ENCODE results near the gene HIPK4. TPM values are rescaled to one million over a fixed set of nuclear protein-coding genes. Genes with fewer than 3 reads are reported as not detected.
"Not testable (repeated sequence)": the region's sequence is repeated elsewhere in the genome, so short reads cannot be mapped to it uniquely, and the experiment has no call there.

Gene HIPK4
- total RNA-seq, 1 donor from 2014 or later, result 0.34 TPM

DNA sequence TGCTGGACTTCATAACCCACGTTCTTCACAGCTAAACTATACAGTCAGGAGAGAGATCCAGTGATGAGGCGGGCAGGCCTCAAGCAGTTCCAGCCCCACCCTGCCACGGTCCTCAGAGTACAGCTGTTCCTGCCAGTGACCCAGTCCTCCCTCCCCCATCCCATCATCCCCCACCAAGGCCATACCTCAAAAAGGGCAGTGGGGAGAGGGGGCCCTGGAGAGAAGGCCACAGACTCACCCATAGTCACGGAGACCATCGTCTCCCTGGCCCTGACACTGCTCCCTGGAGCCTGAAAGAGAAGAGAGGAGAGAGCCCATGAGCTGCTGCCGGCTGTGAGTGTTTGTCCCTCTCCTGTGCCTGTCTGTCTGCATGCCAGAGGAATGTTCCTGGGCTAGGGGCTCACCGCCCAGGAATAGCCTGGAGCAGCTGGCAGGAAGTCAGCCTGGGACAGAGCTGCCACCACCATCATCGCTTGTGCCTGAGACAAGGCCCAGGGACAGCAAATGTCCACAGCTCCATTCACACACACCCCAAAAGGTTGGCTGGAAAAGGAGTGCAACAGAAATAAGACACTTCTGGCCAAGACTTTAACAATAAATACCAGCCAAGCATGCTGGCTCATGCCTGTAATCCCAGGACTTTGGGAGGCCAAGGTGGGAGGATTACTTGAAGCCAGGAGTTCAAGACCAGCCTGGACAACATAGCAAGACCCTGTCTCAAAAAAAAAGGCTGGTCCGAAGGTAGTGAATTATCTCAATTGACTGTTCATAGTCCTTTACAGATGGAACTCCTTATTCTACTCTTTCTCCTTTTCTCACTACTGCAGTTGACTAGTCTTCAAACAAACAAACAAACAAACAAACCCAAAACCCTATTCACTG lies 48.1 kb downstream of the HIPK4 start:
- DNase-seq (ENCODE audit: low spot score), result no peak

DNA sequence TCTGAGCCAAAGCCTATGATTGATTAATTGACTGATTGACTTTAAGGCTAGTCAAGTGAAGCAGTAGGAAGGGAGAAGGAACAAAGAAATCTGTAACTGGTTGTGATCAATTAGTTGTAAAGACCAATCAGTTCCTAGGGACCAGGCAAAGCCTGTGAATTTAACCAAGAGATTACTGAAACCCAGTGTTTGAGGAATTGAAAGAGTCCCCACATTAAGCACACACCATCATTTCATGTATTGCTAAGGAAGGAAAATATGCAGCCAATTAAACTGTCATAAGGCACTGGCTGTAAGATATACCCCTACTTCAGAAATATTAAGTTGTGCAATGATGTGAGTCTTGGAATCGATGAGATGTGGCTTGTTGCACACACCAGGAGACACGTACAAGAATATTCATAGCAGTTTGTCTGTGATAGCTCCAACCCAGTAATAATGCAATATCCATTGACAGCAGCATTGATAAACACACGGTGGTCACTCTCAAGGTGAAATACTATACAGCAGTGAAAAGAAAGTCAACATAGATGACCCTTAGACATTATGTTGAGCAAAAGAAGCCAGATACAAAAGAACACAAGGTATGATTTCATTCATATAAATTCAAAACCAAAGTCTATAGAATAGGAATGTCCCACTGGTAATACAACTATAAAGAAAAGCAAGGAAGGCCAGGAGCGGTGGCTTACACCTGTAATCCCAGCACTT lies 50.8 kb downstream of the HIPK4 start:
- DNase-seq (ENCODE audit: low spot score), result no peak

DNA sequence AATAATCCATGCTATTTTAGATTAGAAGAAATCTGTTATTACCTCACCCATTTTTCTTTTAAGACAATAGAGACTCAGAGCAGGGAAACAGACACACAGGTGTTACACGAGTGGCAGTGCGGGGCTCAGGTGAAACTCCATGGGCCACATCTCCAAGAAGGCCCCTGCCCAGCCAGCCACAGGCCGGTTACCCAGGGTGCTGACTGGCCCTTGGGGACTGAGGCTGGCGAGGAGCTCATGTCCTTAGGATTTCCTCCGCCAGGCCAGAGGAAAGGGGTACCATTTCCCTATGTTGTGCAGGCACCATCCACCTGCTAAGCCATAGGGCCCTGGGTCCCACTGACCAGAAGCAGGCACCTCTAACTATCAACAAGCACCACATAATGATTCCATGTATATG lies 52.4 kb downstream of the HIPK4 start:
- DNase-seq (ENCODE audit: low spot score), result no peak

DNA sequence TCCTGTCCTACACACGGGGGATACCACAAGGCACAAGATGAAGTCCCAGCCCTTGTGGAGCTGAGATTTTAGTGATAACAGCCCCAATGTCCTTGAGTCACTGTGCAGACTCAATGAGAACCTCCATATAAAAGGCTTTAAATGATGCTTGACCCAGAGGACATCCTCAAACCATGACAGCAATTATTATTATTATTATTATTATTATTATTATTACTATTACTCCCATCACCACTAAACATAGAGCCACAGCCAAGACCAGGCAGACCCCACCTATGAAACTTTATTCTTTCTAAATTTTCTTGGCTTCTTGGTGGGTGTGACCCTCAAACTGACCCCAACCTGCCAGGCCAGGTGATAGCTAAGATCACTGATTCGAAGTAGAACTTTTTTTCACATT lies 52.9 kb downstream of the HIPK4 start:
- DNase-seq (ENCODE audit: low spot score), result no peak

DNA sequence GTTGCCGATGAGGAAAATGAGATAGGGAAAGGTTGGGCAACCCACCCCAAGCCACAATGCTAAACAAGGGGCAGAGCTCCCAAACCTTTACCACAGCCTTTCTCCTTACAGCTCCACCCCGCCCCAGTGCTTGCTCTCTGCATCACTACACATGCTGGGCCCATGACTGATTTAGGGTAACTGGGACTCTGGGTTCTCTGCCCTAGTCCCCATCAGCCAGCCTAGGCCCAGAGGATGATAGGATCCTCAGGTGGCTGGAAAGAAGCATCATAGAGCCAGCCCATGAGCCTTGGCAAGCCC lies 53.4 kb downstream of the HIPK4 start:
- DNase-seq (ENCODE audit: low spot score), result no peak

DNA sequence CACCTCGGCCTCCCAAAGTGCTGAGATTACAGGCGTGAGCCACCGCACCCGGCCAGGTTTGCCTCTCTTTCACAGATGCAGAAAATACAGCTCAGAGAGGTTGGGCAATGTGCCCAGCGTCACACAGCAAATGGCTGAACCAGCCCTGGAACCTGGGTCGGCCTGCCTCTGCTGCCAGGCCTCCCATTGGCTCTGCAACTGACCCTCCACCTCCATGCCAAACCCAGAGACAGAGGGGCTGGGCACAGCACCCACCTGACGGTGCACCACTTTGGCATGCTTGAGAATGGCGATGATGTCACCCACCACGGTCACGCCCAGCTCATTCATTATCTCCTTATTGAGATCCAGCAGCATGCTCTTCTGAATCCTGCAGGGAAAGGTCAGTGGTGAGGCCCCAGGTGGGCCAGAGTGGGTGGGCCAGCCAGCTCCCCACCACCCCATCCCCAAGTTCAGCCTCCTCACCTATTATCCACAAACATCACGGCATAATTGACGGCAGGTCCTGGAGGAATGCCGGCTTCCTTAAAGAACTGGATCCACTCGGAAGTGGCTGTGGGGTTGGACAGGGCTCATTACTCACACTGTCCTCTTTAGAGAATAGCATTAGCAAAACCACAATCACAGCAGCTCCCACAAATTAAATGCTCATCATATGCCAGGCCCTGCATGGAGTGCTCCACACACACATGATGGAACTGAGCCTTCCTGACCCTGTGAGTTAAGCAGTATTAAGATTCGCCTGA lies 54.0 kb downstream of the HIPK4 start:
- DNase-seq (ENCODE audit: low spot score), result no peak

DNA sequence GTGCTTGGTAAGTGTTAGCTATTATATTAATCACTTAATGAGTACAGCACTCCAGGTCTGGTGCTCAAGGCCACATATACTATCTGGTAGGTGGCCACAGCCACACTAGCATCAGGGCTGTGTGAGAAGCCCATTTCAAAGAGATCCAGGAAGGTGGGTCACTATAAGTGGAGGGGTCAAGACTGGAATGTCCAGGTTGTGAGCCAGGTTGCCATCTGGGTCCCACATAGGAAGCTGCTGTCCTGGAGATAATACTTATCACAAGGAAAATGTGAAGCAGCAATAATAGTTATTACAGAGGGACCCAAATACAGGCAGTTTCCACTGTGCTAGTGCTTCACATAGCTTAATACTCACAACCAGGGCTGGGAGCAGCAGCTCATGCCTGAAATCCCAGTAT lies 54.9 kb downstream of the HIPK4 start:
- no peak for DNase-seq (ENCODE audit: low spot score)

DNA sequence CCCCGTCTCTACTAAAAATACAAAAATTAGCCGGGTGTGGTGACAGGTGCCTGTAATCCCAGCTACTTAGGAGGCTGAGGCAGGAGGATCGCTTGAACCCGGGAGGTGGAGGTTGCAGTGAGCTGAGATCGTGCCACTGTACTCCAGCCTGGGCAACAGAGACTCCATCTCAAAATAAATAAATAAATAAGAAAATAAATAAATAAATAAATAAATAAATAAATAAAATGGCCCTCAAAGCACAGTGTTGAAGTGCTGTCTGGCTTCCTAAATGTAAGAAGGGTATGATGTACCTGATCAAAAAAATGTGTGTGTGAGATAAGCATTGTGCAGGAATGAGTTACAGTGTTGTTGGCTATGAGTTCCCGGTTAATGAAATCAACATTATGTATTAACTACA lies 56.9 kb downstream of the HIPK4 start:
- DNase-seq (ENCODE audit: low spot score), result not testable (repeated sequence)

DNA sequence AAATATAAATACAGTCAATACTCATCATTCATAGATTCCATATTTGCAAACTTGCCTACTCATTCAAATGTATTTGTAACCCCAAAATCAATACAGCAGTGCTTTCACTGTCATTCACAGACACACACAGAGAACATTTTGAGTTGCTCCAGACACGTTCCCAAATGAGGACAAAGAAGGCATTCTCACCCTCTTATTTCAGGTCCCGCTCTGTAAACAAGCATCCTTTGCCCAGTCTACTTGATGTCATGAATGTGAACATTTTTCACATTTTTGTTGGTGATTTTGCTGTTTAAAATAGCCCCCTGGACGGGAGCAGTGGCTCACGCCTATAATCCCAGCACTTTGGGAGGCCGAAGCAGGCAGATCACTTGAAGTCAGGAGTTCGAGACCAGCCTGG lies 57.3 kb downstream of the HIPK4 start:
- DNase-seq (ENCODE audit: low spot score), result no peak

DNA sequence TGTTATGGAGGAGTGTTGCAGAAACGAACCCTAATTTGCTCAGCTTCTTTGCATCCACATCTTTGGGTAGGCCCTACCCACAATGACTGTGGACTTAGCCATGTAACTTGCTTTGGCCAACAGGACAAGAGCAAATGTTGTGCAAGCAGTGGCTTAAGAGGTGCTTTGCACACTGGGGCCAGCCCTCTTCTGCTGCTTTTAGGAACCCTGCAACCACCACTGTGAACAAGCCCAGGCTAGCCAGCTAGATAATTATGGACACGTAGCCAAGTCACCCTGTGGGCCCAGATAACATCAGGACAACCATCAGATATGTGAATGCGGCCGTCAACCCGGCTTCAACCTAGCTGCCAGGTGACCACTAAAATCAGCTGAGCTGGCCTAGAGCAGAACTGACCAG lies 58.9 kb downstream of the HIPK4 start:
- peak; percentile 63 for DNase-seq (ENCODE audit: low spot score)

Other genes starting within 250 kb of the HIPK4 start
- gene MAP3K10, start 198.8 kb downstream of the HIPK4 start, total RNA-seq, result 14.4 TPM
- gene TTC9B, start 171.8 kb downstream of the HIPK4 start, total RNA-seq, result not detected
- gene CCNP, start 163.5 kb downstream of the HIPK4 start, total RNA-seq, result not detected
- gene AKT2, start 104.8 kb downstream of the HIPK4 start, total RNA-seq, result 128 TPM
- 16.7 TPM for gene C19orf47, start 41.8 kb downstream of the HIPK4 start, total RNA-seq
- gene PLD3, start 41.5 kb downstream of the HIPK4 start, total RNA-seq, result 137 TPM
- 3.2 TPM for gene PRX, start 23.2 kb upstream of the HIPK4 start, total RNA-seq
- gene SERTAD1, start 35.8 kb upstream of the HIPK4 start, total RNA-seq, result 8.9 TPM
- 34.3 TPM for gene SERTAD3, start 54.2 kb upstream of the HIPK4 start, total RNA-seq
- 62.6 TPM for gene BLVRB, start 75.6 kb upstream of the HIPK4 start, total RNA-seq
- 2.6 TPM for gene SPTBN4, start 76.8 kb upstream of the HIPK4 start, total RNA-seq
- gene SHKBP1, start 186.7 kb upstream of the HIPK4 start, total RNA-seq, result 61.2 TPM
- 239 TPM for gene LTBP4, start 211.2 kb upstream of the HIPK4 start, total RNA-seq

Measured in ureter (tissue), 1 donor.